Measurements from ENCODE around the gene CLCA1.

GRCh38 chr1:86541859-86542258 lies 73.1 kb downstream of the CLCA1 start:
- no peak for TF ChIP-seq CTCF (IDR thresholded peaks at IDR 0.05; ENCODE audit: low read length)
- TF ChIP-seq EZH2 (IDR thresholded peaks at IDR 0.05; ENCODE audit: borderline replicate concordance, low read length): no peak

Measured in OCI-LY1 (cell line).